SK-N-SH treated with all-trans-retinoic acid at 6 μM for 48 hours (cell line): ENCODE results near the gene RHBDD1.

ENCODE experiments used
- CSRNP3 ChIP-seq: fragments of 250-450 bp; sonication (Bioruptor Pico); IDR thresholded peaks from 2 replicates; pipeline ENCODE4 v1.5.1; 2021; ENCODE audit warnings: mild to moderate bottlenecking, moderate library complexity
- SNAI2 ChIP-seq: fragments of 250-450 bp; sonication (Bioruptor Pico); IDR thresholded peaks from 2 replicates; pipeline ENCODE4 v1.5.0; 2020; ENCODE audit warnings: mild to moderate bottlenecking, moderate library complexity
- ZFP3 ChIP-seq: fragments of 250-450 bp; sonication (Bioruptor Pico); IDR thresholded peaks from 2 replicates; pipeline ENCODE4 v1.5.0; 2020; ENCODE audit warnings: mild to moderate bottlenecking, moderate library complexity
- ZFP30 ChIP-seq: fragments of 450-650 bp; formaldehyde crosslinking; IDR thresholded peaks from 2 replicates; pipeline ENCODE4 v1.5.0; 2022; ENCODE audit warnings: mild to moderate bottlenecking, moderate library complexity
- ZNF70 ChIP-seq: fragments of 450-650 bp; formaldehyde crosslinking; IDR thresholded peaks from 2 replicates; pipeline ENCODE4 v1.5.0; 2020; ENCODE audit warnings: mild to moderate bottlenecking, moderate library complexity
- TF ChIP-seq, protein P1 (sequence below): fragments of 250-450 bp; sonication (Bioruptor Pico); IDR thresholded peaks from 2 replicates; pipeline ENCODE4 v1.8.0; 2020; ENCODE audit warnings: mild to moderate bottlenecking, moderate library complexity, borderline replicate concordance

DNA sequence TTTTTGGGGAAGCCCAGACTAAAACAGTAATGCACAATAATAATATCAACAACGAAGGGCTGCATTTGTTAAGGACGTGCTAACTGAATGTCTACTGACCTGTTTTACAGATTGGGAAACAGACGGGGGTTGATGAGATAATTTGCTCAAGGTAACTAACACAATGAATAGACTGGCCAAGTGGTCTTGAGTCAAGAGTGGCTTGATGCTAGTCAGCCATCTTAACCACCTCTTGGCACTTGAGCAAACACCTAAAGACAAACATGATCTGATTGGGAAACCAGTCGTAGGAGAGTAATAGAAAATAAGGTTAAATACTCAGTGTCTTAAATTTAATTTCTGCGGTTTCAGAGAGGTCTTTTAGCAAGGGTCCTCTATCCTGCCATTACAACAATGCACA lies 14.2 kb downstream of the RHBDD1 start:
- no peak for TF ChIP-seq ZFP30 (CRISPR knock-in tag)
- no peak for TF ChIP-seq ZFP3
- TF ChIP-seq SNAI2 (CRISPR knock-in tag): no peak
- no peak for TF ChIP-seq ZNF70 (CRISPR knock-in tag)
- TF ChIP-seq, protein P1, sequence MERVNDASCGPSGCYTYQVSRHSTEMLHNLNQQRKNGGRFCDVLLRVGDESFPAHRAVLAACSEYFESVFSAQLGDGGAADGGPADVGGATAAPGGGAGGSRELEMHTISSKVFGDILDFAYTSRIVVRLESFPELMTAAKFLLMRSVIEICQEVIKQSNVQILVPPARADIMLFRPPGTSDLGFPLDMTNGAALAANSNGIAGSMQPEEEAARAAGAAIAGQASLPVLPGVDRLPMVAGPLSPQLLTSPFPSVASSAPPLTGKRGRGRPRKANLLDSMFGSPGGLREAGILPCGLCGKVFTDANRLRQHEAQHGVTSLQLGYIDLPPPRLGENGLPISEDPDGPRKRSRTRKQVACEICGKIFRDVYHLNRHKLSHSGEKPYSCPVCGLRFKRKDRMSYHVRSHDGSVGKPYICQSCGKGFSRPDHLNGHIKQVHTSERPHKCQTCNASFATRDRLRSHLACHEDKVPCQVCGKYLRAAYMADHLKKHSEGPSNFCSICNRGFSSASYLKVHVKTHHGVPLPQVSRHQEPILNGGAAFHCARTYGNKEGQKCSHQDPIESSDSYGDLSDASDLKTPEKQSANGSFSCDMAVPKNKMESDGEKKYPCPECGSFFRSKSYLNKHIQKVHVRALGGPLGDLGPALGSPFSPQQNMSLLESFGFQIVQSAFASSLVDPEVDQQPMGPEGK (CRISPR knock-in tag): no peak
- TF ChIP-seq CSRNP3 (CRISPR knock-in tag): no peak
